NCI-H146 (cell line): Measurements from ENCODE around the gene EIF4E2.

Experiments
- DNase-seq: peaks from one replicate; lab custom pipeline; 2025; lab: John Stamatoyannopoulos, UW

Gene EIF4E2, protein sequence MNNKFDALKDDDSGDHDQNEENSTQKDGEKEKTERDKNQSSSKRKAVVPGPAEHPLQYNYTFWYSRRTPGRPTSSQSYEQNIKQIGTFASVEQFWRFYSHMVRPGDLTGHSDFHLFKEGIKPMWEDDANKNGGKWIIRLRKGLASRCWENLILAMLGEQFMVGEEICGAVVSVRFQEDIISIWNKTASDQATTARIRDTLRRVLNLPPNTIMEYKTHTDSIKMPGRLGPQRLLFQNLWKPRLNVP

DNA sequence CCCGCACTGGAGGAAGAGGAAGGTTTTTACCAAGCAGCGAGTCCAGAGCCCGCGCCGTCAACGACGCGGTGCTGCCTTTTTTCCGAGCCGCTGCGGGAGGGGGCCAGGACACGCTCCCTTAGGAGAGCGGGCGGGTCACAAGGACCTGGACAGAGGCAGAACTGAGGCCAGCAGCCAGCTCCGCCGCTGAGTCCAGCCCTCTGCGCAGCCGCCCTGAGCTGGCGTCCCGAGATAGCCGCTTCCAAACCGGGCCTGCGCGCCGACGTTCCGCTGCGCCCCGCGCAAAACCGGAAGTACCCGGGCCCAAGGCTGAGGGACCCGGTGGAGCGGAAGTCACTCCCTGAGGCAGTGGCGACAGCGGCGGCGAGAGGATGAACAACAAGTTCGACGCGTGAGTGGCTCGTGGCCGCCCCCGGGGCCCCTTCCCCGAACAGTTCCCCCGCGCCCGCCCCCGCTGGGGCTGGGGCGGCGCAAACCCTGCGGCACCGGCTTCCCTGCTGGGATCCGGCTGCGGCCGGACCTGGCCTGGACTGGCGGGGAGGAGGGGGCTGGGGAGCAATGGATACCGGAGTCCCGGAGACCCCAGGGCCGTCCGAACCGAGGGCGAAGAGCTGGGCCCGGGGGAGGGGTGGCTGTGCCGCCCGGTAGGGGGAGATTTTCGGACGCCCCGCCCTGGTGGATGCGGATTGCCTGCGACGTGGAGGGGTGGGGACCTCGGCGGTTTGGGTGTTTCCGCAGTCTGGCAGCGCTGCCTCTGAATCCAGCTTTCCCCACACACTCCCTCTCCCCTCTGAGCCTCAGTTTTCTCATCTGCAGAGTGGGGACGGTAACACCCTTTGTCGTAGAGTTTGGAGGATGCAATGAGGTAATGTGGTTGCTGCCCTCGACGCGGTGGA lies at the start of gene EIF4E2, which contains the start of gene TIGD1:
EIF4E2 (plus strand) TSS at position 336 of the 896 bp plus-strand sequence; CDS start at position 372, 36 bp downstream.
TIGD1 (minus strand) TSS at position 204 of the 896 bp plus-strand sequence. CDS start 675 bp downstream, outside the sequence.
- DNase-seq = peak; percentile 91

DNA sequence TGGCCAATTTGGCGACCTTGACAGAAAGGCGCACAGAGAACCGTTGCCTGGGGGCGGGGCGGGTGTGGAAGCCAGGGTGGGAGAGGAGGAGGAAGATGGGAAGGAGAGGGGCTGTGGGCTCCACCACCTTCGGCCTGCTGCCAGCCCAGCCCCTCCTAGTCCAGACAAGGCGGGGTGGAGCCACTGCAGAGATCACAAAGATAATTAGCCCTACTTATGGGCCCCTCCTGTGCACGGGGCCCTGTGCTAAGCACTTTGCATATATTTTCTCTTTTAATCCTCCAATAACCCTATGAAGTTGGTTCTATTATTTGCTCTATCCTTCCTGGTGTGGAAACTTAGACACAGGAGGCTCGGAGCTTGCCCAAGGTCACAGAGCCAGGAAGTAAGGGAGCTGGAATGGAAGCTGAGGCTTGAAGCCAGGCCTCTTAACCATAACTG lies 49.1 kb upstream of the EIF4E2 start:
- DNase-seq = no peak

DNA sequence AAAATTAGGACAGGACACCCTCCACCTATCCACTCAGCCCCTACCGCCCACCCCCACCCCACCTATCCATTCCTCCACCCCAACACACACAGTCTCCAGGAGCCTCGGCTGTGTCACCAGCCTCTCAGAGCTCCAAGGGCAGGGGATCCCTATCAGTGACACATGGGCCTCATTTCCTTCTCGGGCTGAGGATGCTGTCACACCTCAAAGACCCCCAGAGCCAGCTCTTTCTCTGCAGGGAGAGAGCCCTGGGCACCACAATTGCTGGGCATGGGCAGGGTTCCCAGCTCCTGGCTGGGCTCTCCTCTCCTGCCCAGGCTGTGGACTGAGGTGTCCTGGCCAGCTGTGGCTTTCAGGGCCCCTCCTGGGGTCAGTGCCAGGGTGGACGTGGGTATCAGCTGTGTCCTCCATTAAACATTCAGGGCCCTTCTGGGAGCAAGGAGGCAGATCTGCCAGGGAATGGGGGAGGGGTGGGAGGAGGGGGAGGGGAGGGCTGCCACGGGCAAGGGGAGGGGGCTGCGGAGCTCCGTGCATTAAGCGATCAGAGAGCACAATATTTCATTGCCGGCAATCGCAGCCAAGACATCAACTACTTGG lies 48.6 kb upstream of the EIF4E2 start:
- no peak for DNase-seq

DNA sequence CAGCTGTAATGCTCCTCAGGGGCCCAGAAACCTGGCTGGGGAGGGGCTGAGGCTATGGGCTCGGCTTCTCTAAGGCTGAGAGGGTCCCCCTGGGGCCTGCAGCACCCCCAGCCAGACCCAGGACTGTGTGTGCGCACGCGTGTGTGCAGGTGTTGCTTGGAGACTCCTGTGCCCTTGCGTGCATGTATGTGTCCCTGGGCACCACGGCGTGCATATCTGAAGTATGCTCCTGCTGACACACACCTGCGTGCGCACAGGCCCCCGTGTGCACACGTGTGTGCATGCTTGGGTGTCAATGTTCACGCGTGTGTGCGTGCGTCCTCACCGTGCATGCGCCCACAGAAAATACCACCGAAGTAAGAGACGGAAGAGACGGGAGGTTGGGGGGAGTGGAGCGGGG lies 48.0 kb upstream of the EIF4E2 start:
- no peak for DNase-seq

DNA sequence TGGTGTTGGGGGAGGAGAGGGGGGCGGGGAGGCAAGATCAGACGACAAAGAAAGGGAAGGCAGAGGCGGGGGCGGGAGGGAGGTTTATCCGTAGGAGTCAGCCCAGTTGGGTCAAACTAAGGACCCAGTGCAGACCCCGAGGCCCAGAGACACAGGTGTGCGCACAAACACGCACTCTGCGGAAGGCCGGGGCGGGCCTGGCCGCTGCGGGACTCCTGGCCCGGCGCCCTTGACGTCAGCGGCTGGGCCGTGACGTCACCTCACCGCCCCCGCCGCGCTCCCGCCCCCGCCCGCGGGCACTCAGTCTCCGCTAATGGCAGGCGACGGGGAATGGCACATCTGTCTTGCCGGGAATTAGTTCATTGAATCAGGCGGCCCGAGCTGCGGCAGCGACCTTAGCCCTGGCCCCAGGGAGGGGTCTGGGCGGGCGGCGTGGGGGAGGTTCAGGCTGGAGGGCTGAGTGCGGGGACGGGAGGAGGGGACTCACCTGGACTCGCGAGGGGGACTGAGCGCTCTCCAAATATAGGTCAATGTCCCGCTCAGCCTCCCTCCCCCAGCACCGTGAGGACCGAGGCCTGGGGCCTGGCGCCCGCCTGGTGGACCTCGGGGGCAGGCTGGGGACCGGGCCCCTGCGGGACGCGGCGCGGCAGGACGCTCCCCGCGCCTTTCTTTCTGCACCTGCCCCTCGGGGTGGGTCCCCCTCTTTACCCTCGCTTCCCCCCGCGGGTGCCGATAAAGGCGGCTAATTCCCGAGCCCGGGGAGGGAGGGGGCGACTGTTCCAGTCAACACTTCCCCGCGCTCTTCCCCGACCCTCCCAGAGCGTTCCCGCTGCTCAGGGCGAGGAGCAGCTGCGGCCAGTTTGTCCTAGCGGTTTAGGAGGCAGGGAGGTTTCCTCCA lies 47.3 kb upstream of the EIF4E2 start:
- peak; percentile 20 for DNase-seq

DNA sequence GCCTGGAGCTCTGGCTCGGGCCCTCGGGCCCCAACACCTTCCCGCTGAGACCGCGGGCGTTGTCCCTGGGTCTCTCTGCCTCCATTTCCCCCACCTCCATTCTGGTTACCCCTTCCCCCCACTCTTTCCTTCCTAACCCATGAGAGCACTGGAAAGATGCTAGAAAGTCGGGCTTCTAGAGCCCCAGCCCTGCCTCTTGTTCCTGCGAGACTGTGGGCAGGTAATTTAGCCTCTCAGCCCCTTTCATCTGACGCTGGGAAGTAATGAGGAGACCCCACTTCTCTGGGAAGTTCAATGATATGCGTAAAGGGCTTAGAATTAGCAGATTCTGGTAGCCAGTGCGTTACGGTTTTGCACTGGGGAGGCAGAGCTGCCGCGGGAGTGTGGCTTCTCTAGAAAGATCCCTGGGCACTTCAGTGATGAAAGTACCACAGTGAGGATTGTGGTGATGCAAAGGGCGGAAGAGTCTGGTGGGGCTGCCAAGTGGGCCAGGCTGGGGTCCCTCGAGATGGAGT lies 46.6 kb upstream of the EIF4E2 start:
- DNase-seq = no peak

DNA sequence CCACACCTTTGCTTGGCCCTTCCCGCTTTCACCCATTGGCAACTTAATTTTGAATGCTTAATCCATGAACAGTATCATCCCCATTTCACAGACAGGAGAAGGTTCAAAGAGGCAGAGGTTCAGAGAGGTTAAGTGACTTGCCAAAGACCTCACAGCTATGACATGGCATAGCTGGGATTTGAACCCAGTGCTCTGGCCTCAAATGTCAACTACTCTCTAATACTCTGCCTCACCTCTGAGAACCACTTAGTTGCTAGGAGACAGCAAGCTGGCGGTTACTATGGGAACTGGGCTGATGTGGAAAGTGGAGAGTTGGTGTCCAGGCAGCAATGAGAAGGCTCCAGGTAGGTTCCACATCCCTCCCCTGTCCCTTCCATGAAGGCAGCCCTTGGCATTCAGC lies 46.1 kb upstream of the EIF4E2 start:
- DNase-seq = peak; percentile 20

DNA sequence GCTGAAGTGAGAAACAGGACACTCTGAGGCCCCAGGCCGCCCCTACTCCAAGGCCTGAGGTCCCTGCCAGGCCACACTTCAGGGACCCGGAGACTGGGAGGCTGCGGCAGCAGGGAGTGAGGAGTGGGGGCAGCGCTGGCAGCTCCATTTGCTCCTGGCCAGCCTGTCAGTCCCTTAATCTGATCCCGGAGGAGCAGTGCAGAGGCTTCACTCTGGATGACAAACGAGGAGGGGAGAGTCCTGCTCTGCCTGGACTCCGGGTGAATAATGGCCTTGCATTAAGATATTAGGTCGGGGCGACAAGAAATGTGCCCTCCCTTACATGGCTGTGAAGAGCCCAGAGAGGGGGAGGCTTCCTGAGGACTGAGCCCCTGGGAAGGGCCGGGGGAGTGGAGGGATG lies 44.6 kb upstream of the EIF4E2 start:
- DNase-seq = no peak

DNA sequence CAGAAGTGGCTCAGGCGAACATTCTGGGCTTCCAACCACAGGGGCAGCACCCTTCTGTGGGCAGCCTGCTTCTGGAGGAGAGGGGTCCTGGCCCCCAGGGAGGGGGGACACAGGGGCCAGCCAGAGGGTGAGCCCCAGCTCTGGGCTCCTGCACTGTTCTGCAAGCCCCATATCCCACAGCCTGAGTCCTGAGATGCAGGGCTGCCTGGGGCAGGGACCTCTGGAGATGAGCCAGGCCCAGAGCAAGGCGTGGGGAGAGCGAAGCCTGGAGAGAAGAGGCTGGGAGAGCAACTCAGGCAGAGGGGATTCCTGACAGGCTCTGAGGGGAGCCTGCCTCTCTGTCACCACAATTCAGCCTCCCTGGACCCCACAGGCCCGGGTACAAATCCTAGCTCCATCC lies 43.8 kb upstream of the EIF4E2 start:
- no peak for DNase-seq

DNA sequence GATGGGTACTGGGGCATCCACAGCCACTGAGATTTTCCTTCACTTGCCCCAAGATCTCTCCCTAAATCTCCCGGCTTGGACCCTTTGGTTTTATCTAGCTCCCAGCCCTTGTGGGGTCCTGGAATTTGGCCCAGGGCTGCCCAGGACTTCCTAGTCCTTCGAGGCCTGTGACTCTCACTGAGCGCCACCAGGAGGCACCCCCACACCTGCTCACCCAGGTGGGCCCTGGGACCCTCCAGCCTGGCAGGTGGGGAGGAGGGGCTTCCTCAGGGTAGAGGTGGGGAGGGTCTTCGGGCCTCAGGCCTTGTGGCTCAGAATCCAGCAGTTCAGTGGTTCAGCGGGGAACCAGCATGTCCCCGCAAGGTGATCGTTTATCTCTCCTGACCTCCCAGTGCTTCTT lies 42.2 kb upstream of the EIF4E2 start:
- DNase-seq = no peak

DNA sequence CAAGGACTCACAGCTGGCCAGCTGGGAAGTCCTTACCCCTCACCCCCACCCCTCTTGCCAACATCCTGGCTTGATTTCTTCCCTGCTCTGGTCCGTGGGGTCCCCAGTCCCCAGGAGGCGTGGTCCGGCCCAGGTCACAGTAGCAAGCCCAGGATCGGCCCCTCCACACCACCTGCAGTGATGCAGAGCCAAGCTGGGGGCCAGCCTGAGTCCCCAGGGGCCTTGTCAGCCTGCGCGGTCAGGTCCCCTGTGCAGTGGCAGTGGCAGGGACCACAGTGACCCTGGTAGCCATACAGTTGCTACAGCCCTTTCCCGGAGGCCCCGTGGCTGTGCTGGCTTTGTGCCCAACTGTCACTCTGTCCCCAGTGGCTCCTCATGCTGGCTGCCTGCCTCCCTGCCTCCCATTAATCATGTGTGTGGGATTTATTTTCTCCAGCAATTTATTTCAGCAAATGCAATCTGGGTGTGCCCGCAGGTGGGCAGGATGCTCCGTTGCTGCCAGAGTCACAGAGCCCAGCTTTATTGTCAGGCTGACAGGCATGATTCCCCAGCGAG lies 39.1 kb upstream of the EIF4E2 start:
- DNase-seq = no peak

DNA sequence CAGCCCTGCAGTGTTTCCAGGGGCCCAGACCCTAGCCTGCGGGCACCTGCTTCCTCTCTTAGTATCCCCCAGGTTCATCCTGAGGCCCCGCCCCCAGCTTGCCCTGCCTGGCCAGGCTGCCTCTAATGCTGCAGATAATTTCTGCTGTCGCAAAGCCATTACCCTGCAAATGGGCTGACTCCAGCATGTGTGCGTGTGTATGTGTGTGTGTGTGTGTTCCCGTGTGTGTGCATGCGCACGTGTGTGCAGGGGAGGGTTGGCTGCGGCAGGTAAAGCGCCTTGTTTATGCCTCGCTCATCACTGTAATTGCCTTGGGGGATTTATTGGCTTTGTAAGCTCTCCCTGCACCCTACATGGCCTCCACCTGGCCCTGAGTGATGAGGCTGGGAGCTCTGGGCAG lies 37.9 kb upstream of the EIF4E2 start:
- DNase-seq = peak; percentile 24

DNA sequence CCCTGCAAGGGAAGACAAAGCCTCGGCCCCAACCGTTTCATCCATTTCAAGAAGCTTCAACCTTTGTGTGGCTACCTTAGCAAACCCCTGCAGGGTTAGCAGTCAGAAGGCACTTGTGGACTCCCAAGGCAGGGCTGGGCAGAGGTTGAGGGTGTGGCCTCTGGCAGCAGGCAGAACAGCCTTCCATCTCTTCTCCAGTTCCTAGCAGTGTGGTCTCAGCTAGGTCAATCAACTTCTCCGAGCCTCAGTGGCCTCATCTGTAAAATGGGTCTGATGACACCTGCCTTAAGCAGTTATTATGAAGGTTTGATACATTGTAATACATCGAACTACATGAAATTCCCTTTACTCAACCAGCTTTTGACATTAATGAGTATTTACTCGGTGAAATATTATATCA lies 37.1 kb upstream of the EIF4E2 start:
- no peak for DNase-seq

DNA sequence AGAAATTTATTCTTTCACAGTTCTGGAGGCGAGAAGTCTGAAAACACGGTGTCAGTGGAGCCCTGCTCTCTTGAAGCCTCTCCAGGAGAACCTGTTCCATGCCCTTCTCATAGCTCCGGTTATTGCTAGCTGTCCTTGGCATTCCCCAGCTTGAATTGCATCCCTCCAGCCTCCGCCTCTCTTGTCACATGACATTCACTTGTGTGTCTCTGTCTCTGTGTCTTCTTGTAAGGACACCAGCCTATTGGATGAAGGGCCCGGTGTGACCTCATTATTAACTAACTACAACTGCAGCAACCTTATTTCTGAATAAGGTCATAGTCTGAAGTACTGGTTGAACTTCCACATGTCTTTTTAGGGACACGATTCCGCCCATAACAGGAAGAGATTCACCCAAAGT lies 34.9 kb upstream of the EIF4E2 start:
- no peak for DNase-seq

DNA sequence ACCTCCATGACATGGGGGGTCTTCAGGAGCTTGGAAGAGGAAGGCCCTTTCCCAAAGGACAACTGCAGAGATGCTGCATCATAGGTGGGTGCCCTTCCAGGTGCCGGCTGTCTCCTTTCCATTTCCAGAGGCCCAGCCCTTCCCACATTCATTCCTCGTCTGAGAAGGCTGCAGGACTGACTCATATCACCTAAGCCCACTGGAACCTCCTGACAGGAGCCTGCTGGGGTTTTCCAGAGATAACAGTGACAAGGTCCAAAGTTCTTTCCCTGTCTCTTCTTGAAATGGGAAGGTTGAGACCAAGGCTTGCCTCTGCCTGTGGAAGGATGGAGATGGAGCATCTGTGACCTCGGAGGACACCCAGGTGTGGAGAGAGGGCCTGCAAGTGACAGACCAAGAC lies 33.9 kb upstream of the EIF4E2 start:
- DNase-seq = no peak

DNA sequence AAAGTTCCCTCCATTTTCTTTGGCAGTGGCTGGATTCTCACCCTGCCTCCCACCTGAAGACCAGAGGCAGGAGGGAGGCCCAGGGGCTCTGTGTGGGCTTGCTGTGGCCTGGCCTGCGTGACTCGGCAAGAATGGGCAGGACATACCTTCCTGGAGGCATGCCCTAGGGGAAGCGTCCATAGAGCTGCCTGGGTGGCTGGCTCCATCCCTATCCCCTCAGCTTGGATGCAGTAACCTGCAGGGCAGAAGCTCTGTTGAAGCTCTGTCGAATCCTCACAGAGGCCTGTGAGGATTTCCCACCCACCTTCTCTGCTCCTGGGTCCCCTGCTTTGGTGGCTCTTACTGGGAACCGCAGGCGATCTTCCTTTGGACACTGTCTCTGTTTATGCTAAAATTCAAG lies 31.6 kb upstream of the EIF4E2 start:
- no peak for DNase-seq

DNA sequence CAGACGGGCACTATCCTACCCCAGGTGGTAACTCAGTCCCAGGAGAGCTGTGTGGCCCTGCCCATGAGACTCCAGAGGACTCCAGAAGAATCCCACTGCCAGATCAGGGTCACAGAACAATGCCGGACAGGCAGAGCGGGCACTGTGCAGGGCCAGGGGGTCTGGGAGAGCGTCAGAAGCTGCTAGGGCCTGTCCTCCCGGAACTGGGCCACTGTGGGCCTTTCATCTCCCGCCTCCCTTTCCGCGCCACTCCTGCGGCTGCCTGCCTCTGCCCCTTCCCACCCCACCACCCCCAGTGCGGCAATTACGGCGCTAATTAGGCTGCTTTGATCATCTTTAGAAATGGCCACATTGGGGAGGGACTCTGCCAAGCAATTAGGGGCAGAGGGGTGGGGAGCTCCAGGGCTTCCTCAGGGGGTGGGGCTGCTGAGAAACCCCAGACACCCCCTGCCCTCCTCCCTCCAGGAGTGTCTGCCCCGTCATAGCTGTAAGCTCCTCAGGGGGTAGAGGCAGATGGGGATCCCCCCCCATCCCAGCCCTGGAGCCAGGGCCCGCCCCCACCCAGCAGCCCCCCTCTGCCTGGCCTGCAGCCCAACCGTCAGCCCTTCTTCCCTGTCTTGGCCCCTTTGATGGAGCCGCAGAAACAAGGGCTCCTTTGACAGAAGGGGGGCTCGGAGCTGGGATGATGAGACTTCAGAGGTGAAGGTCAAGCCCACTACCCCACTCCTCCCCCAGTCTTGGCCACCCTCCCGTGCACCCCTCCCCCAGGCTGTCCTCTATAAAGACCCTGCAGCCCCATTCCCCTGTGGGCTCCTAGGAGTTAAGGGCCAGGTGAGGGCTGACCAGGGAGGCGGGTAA lies 30.7 kb upstream of the EIF4E2 start, which contains the start of gene PRSS56:
PRSS56 (plus strand) TSS at position 808 of the 858 bp plus-strand sequence. CDS start 211 bp downstream, outside the sequence.
- DNase-seq = peak; percentile 16

DNA sequence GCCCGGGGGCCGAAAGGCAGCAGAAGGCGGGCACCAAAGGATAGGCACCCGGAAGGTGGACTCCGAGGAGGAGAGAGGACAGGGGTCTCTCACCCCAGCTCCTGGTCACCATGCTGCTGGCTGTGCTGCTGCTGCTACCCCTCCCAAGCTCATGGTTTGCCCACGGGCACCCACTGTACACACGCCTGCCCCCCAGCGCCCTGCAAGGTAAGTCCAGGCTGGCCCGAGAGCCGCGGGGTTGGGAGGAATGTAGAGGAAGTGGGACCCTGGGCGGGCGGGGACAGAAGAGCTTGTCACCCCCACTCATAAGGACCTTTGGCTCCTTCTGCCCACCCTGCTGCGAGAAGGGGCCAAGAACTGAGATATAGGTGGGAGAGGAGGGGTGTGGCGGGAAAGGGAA lies 30.0 kb upstream of the EIF4E2 start:
- DNase-seq = no peak

DNA sequence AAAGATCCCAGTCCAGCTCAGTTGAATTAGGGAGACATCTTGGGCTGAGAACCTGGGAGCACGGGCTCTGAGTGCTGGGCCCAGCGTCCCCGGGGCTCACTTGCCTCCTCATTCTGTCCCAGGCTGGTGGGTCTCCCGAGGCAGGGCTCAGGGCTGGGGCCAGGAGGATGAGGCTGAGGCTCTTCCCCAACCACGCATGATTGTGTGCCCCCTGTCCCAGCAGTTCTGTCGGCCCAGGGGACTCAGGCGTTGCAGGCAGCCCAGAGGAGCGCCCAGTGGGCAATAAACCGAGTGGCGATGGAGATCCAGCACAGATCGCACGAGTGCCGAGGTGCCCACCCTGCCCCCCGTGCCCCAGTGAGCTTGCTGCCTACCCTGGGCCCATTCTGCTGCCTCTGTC lies 29.4 kb upstream of the EIF4E2 start:
- DNase-seq = no peak

DNA sequence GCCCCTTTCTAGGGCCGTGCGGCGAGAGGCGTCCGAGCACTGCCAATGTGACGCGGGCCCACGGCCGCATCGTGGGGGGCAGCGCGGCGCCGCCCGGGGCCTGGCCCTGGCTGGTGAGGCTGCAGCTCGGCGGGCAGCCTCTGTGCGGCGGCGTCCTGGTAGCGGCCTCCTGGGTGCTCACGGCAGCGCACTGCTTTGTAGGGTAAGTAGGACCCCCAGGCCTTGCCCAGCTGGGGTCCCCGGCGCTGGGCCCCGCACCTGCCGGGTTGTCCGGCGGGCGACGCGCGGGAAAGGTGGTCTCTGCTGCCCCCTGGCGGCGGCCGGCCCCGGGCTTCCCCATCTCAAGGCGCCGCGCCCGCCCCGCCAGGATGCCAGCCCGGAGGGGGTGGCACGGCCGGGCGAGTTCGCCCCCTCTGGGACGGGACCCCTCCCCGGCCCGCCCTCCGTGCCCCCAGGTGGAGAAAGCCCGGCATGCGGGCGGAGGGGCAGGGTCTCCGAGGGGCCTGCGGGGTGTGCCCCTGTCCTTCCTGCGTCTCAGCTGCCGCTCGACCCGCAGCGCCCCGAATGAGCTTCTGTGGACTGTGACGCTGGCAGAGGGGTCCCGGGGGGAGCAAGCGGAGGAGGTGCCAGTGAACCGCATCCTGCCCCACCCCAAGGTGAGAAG lies 28.4 kb upstream of the EIF4E2 start:
- peak; percentile 25 for DNase-seq
